ENCODE results near the gene ARMC7. TPM values are rescaled to one million over a fixed set of nuclear protein-coding genes. Genes with fewer than 3 reads are reported as not detected.
A peak's percentile ranks its signal among the peaks of the same experiment; 100 is the strongest.

ARMC7 gene
- total RNA-seq, 1 experiment from 2014 or later: 43.2 TPM

DNA sequence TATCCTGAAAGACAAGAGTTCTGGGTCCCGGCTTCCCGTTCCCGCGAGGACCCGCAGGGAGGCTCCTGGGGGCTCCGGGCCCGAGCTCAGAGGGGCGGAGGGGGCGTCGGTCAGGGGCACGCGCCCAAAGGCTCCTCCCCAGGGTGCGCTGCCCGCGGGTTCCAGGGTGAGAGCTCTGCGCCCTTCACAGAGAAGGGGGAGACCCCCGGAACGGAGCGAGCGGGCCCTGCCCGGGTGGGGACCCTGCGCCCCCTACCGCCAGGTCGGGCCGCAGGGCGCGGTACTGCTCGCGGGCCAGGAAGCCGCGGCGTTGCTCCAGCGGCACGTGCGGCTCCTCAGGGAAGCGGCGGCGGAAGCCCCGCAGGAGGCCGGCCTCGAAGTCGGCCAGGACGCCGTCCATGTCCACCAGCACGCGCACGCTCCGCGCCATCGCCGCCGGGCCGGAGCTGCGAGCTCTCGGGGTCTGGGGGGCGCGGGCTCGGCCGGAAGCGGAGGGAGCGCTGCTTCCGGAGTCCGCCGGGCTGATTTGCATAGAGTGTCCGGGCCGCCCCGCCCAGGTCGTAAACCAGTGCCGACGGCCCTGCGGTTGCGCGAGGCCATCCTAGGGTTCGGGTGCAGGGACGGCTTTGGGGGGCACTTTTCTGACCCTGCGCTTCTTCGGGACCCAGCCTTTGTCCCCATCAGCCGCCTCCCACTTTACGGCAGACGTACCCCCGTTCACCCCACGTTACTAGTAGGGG is 21.7 kb downstream of the ARMC7 start, which contains the start of gene NT5C:
NT5C (minus strand) TSS at position 465 of the 740 bp plus-strand sequence; CDS start at position 430, 35 bp downstream.
- H3K27me3 ChIP-seq (ENCODE audit: insufficient read depth, low read length): no peaks in the 10 kb centered on the region
- ATAC-seq (peak; percentile 82), DNase-seq (ENCODE audit: low read depth, low spot score) (no peak)
- H2AFZ ChIP-seq (ENCODE audit: low read depth, low read length, poor library complexity, severe bottlenecking): no peak within 1 kb of the TSS
- peak within 1 kb of the TSS; percentile 85 for H3K4me3 ChIP-seq (replicated peaks in 1 of 2; ENCODE audit: low read depth in 1 of 2, low read length in 2 of 2)
- no peaks in the 10 kb centered on the region for H3K9me3 ChIP-seq (ENCODE audit: control insufficient read depth in 1 of 2, insufficient read depth in 1 of 2, low read depth in 1 of 2, low read length in 2 of 2)
- POLR2A ChIA-PET: interaction anchor here (0.9 to 2.2 kb wide), 12 partner anchors 9 to 170 kb away, joined by 3 to 7 read pairs (median 4); partner anchors contain the start of genes ARMC7 and JPT1
- peaks cover 24 to 68% of the 10 kb centered on the region in 2 experiments; a peak in 3 of 4 replicates for H3K4me1 ChIP-seq (ENCODE audit: control insufficient read depth in 1 of 2, insufficient read depth in 2 of 2, low read length in 2 of 2)
- peak; percentile 88 for TF ChIP-seq POLR2AphosphoS5 (IDR thresholded peaks at IDR 0.05; ENCODE audit: low read depth, low read length)
- peak; percentile 67 for TF ChIP-seq TCF7L2 (IDR thresholded peaks at IDR 0.05; ENCODE audit: borderline replicate concordance, extremely low read depth, insufficient read depth, insufficient read length)
- TF ChIP-seq, protein P1, sequence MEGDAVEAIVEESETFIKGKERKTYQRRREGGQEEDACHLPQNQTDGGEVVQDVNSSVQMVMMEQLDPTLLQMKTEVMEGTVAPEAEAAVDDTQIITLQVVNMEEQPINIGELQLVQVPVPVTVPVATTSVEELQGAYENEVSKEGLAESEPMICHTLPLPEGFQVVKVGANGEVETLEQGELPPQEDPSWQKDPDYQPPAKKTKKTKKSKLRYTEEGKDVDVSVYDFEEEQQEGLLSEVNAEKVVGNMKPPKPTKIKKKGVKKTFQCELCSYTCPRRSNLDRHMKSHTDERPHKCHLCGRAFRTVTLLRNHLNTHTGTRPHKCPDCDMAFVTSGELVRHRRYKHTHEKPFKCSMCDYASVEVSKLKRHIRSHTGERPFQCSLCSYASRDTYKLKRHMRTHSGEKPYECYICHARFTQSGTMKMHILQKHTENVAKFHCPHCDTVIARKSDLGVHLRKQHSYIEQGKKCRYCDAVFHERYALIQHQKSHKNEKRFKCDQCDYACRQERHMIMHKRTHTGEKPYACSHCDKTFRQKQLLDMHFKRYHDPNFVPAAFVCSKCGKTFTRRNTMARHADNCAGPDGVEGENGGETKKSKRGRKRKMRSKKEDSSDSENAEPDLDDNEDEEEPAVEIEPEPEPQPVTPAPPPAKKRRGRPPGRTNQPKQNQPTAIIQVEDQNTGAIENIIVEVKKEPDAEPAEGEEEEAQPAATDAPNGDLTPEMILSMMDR (IDR thresholded peaks at IDR 0.05 in 2 of 3, conservative IDR thresholded peaks at IDR 0.05 in 1 of 3; ENCODE audit: borderline replicate concordance in 1 of 3, insufficient read depth in 1 of 3, low read depth in 2 of 3, low read length in 2 of 3): peak in 2 of 3 experiments; percentile 73 to 91; a peak in 4 of 6 replicates
- TF ChIP-seq YY1 (IDR thresholded peaks at IDR 0.05; ENCODE audit: extremely low read depth, insufficient replicate concordance, low read depth, low read length): peak; percentile 66
- TF ChIP-seq, protein P2, sequence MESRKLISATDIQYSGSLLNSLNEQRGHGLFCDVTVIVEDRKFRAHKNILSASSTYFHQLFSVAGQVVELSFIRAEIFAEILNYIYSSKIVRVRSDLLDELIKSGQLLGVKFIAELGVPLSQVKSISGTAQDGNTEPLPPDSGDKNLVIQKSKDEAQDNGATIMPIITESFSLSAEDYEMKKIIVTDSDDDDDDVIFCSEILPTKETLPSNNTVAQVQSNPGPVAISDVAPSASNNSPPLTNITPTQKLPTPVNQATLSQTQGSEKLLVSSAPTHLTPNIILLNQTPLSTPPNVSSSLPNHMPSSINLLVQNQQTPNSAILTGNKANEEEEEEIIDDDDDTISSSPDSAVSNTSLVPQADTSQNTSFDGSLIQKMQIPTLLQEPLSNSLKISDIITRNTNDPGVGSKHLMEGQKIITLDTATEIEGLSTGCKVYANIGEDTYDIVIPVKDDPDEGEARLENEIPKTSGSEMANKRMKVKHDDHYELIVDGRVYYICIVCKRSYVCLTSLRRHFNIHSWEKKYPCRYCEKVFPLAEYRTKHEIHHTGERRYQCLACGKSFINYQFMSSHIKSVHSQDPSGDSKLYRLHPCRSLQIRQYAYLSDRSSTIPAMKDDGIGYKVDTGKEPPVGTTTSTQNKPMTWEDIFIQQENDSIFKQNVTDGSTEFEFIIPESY (IDR thresholded peaks at IDR 0.05; ENCODE audit: extremely low read depth, insufficient replicate concordance, low read length): no peak
- no peak for TF ChIP-seq FOSL1 (IDR thresholded peaks at IDR 0.05; ENCODE audit: low read depth)
- no peak for TF ChIP-seq ZNF274 (IDR thresholded peaks at IDR 0.05; ENCODE audit: low read depth, low read length)
- TF ChIP-seq ZFX (IDR thresholded peaks at IDR 0.05): peak; percentile 94
- peak; percentile 78 for TF ChIP-seq POLR2A (IDR thresholded peaks at IDR 0.05; ENCODE audit: borderline replicate concordance, extremely low read depth, insufficient read depth, insufficient read length)
- TF ChIP-seq SP1 (IDR thresholded peaks at IDR 0.05; ENCODE audit: low read depth): no peak
- TF ChIP-seq SIN3A (IDR thresholded peaks at IDR 0.05; ENCODE audit: low read depth): no peak
- TF ChIP-seq EZH2 (IDR thresholded peaks at IDR 0.05): no peak
- H3K9me2 ChIP-seq (ENCODE audit: insufficient read depth): no peaks in the 10 kb centered on the region
- BruUV-seq (replicated peaks): no TSS peak
- peak within 1 kb of the TSS; percentile 99 for H3K9ac ChIP-seq (ENCODE audit: low read length)
- H3K79me2 ChIP-seq (ENCODE audit: insufficient read depth, low read length): peaks cover 58% of the 10 kb centered on the region
- peak within 1 kb of the TSS; percentile 86 for H3K4me2 ChIP-seq (ENCODE audit: low read length)
- peaks cover 10 to 43% of the 10 kb centered on the region in 2 experiments; a peak in 2 of 4 replicates for H3K36me3 ChIP-seq (ENCODE audit: control insufficient read depth in 1 of 2, insufficient read depth in 2 of 2, low read length in 2 of 2)
- intact Hi-C loops (cut with micrococcal nuclease): loop anchor here (1.0 kb wide), 2 partner anchors 17 to 40 kb away; no protein-coding TSS in a partner anchor
- H3K27ac ChIP-seq (ENCODE audit: low read depth, low read length): peak within 1 kb of the TSS; percentile 99
- CTCF ChIA-PET: interaction anchor here (0.6 to 4.9 kb wide), 11 partner anchors 10 to 170 kb away, joined by 3 to 50 read pairs (median 5); partner anchors contain the start of genes ARMC7, MIF4GD and SLC16A5
- H4K20me1 ChIP-seq (ENCODE audit: insufficient read depth): no peaks in the 10 kb centered on the region
- RAD21 ChIA-PET (ENCODE audit: low non-redundant PET in 1 of 2, low total read pairs in 2 of 2, uncharacterized antibody in 2 of 2, unreplicated experiment in 2 of 2): interaction anchor here (0.6 to 1.2 kb wide), 3 partner anchors 17 to 279 kb away, joined by 3 to 6 read pairs (median 4); no protein-coding TSS in a partner anchor

Measured in HCT116 (cell line).